Smooth muscle cell of the pulmonary artery (primary cell): ENCODE data around the gene RRP15. TPM values are rescaled to one million over a fixed set of nuclear protein-coding genes. Genes with fewer than 3 reads are reported as not detected.

Experiments
- total RNA-seq: library from RNA; depleted of rRNA; stranded (reverse); fragments of >200 nt; gene quantifications from 2 replicates; pipeline ENCODE4 v1.2.3, GENCODE V29; 2014

RRP15 gene
- 4.3 and 6.7 TPM in 2 replicates for total RNA-seq

GRCh38 chr1:218284917-218285635 lies at the start of gene RRP15:
Gene RRP15 (plus strand): TSS chr1:218285293. CDS start chr1:218285317, 24 bp downstream.

DNA sequence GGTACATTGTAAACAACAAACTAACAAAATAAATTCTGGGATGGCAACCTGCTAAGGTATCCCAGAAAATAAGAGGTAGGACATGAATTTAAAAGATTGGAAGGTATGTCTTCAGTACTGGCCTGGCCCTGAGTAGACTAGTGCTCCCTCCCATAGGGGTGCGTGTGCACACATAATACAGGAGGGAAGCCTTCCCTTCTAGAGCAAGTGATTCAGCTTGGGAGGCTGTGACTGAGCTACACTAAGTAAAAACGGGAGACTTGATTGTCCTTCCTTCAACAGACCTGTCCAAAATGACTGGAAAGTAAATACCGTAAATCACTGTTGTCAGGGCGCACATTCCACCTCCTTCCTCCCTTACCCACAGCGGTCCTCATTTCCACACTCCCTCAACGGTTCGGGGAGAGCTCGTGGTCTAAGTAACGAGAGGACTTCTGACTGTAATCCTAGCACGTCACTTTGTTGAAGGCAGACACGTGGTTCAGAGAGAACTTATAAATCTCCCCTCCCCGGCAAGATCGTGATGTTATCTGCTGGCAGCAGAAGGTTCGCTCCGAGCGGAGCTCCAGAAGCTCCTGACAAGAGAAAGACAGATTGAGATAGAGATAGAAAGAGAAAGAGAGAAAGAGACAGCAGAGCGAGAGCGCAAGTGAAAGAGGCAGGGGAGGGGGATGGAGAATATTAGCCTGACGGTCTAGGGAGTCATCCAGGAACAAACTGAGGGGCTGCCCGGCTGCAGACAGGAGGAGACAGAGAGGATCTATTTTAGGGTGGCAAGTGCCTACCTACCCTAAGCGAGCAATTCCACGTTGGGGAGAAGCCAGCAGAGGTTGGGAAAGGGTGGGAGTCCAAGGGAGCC lies 60.0 kb downstream of the RRP15 start, which contains the start of gene TGFB2:
TGFB2 (plus strand) TSS at position 523 of the 859 bp plus-strand sequence. CDS start 1,366 bp downstream, outside the sequence.

Other genes with a start within 250 kb of the RRP15 start
- gene TGFB2, start 60.0 kb downstream of the RRP15 start, total RNA-seq, result 36.2 and 56.9 TPM in 2 replicates